ENCODE data around the gene OR6C65.
"Not testable (repeated sequence)": the region's sequence is repeated elsewhere in the genome, so short reads cannot be mapped to it uniquely, and the experiment has no call there.

DNA sequence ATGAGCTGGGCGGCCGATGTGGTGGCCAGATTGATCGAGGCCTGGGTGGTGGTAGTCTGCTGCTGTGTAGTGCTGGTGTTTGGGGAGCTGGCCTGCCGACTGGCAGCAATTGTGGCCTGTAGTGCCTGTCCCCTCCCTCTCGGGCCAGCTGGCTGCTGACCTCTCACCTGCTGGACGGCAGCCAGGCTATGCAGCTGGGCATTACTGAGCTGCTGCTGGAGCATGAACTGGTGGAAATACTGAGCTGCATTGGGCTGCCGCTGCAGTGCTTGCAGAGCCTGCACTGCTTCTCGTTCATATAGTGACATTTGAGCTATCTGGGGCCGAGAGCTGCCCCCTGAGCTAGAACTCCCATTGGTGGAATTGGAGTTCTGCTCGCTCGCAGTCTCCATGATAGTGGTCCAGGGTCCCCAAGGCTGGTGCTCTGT lies 14.1 kb downstream of the OR6C65 start:
- TF ChIP-seq CTCF (IDR thresholded peaks at IDR 0.05 in 8 of 11, conservative IDR thresholded peaks at IDR 0.05 in 3 of 11); POLR2A (IDR thresholded peaks at IDR 0.05): not testable (repeated sequence)
